ENCODE measurements around the gene C11orf58. TPM values are rescaled to one million over a fixed set of nuclear protein-coding genes. Genes with fewer than 3 reads are reported as not detected.

The C11orf58 gene
- total RNA-seq, 1 donor from 2014 or later: 148 TPM

DNA sequence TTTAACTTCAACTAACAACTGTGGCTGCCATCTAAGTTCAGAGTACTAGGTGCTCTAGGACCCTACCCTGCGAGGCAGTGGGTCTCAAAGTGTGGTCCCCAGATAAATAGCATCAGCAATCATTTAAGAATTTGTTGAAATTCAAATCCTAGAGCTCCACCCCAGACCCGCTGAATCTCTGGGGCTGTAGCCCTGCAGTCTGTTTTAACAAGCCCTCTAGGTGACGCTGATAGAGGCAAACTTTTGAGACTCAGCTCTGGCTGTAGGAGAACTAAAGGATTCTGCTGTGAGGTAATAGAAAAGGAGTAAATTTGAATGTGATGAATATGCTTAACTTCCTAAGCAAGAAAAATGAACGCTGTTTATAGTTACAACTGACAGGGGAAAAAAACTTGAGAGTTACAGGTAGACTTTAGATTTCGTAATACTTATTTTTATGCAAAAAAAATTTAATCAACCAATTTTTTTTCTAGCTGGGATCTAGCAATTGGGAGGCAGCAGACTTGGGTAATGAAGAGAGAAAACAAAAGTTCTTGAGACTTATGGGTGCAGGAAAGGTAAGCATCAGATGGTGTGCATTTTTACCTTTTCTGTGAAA, 5.8 kb downstream of the C11orf58 start:
- Mint-ChIP-seq H3K27me3 (no peaks in the 10 kb centered on the region), H3K36me3 (peaks cover 47% of the 10 kb centered on the region), H3K4me1 (ENCODE audit: unreplicated experiment) (peaks cover 20% of the 10 kb centered on the region), H3K9me3 (no peaks in the 10 kb centered on the region), H3K27ac (no peak overlapping the region), H3K4me3 (no peak overlapping the region)
- TF ChIP-seq, protein P1, sequence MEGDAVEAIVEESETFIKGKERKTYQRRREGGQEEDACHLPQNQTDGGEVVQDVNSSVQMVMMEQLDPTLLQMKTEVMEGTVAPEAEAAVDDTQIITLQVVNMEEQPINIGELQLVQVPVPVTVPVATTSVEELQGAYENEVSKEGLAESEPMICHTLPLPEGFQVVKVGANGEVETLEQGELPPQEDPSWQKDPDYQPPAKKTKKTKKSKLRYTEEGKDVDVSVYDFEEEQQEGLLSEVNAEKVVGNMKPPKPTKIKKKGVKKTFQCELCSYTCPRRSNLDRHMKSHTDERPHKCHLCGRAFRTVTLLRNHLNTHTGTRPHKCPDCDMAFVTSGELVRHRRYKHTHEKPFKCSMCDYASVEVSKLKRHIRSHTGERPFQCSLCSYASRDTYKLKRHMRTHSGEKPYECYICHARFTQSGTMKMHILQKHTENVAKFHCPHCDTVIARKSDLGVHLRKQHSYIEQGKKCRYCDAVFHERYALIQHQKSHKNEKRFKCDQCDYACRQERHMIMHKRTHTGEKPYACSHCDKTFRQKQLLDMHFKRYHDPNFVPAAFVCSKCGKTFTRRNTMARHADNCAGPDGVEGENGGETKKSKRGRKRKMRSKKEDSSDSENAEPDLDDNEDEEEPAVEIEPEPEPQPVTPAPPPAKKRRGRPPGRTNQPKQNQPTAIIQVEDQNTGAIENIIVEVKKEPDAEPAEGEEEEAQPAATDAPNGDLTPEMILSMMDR (conservative IDR thresholded peaks at IDR 0.05): no peak
- no peak for DNase-seq (ENCODE audit: extremely low spot score, unreplicated experiment)

DNA sequence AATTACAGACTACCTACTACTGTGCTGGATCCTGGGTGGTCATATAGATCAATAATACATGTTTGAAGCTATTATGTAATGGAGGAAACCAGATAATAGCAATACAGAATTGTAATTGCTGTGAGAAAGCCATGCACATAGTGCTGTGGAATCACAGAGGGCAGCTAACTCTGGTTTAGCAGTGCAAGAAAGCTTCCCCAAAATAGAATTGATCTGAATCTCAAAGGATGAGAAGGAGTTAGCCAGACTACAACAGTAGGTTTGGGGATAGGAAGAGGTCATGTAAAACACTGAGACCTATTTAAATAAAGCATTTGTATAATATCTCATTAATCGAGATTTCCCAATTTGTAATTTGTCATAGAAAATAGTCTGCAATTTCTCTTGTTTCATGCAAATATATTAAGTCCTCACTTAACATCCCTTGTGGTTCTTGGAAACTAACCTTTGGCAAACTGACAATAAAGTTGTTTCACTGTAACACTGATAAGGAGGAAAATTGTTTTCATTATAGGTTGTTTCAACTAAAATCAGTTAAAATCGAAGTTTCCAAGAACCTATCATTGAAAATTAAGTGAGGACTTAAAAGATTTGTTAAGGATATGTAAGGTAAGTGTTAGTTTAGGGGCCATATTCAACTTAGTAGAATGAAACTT, 7.6 kb downstream of the C11orf58 start:
- H3K4me1 Mint-ChIP-seq (ENCODE audit: unreplicated experiment): peaks cover 19% of the 10 kb centered on the region
- peaks cover 59% of the 10 kb centered on the region for H3K36me3 Mint-ChIP-seq
- TF ChIP-seq, protein P1 (conservative IDR thresholded peaks at IDR 0.05): no peak
- no peaks in the 10 kb centered on the region for H3K27me3 Mint-ChIP-seq
- DNase-seq (ENCODE audit: extremely low spot score, unreplicated experiment): no peak
- H3K9me3 Mint-ChIP-seq: no peaks in the 10 kb centered on the region
- H3K4me3 Mint-ChIP-seq: no peak overlapping the region
- H3K27ac Mint-ChIP-seq: no peak overlapping the region

DNA sequence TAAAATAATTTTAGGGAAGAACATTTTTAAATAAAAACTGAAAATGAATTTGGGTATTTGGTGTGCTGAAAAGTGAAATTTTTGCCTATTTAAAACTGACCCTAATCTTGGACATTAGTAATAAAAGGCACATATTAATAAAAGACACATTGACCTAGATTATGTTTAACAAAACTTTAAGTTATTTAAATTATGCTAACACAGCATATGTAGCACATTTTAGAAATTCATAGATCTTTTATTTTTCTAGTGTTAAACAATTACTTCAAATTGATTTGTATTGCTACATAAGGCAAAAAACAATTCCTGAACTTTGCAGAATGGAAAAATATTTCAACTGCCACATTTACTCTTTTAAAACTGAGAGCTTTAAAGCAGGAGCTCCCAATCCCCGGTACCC, 10.6 kb downstream of the C11orf58 start:
- H3K4me3 Mint-ChIP-seq: no peak overlapping the region
- no peaks in the 10 kb centered on the region for H3K9me3 Mint-ChIP-seq
- no peak overlapping the region for H3K27ac Mint-ChIP-seq
- H3K36me3 Mint-ChIP-seq: peaks cover 55% of the 10 kb centered on the region
- H3K4me1 Mint-ChIP-seq (ENCODE audit: unreplicated experiment): peaks cover 5% of the 10 kb centered on the region
- no peak for DNase-seq (ENCODE audit: extremely low spot score, unreplicated experiment)
- no peaks in the 10 kb centered on the region for H3K27me3 Mint-ChIP-seq
- TF ChIP-seq, protein P1 (conservative IDR thresholded peaks at IDR 0.05): no peak

DNA sequence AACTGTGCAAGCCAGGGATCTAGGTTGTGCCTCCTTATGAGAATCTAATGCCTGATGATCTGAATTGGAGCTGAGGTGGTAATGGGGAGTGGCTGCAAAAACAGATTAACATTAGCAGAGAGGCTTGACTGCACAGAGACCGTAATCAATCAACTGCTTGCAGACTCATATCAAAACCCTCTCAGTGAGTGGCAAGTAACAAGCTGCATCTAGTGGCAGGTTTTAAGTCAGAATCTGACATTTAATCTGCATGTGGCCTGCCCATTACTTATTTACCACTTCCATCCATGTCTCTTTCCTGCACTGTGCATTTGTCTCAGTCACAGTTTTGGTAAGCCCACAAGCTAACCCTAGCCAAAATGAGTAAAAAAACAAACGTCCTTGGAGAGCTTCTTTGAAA, 11.2 kb downstream of the C11orf58 start:
- DNase-seq (ENCODE audit: extremely low spot score, unreplicated experiment): no peak
- peaks cover 52% of the 10 kb centered on the region for H3K36me3 Mint-ChIP-seq
- TF ChIP-seq, protein P1 (conservative IDR thresholded peaks at IDR 0.05): no peak
- H3K9me3 Mint-ChIP-seq: no peaks in the 10 kb centered on the region
- no peak overlapping the region for H3K27ac Mint-ChIP-seq
- H3K4me3 Mint-ChIP-seq: no peak overlapping the region
- H3K4me1 Mint-ChIP-seq (ENCODE audit: unreplicated experiment): no peaks in the 10 kb centered on the region
- H3K27me3 Mint-ChIP-seq: no peaks in the 10 kb centered on the region

DNA sequence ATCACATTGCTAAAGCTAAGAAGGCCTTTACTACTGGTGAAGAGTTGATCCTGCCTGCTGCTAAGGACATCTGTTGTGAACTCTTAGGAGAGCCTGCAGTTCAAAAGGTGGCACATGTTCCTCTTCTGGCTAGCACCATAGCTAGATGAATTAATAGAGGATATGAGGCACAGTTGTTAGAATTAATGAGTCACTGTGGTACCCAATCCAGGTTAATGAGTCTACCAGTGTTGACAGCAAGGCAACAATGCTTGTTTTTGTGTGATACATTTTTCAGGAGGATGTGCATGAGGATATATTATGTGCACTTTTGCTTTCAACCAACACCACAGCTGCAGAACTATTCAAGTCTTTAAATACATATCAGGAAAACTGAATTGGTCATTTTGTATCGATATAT, 12.0 kb downstream of the C11orf58 start:
- TF ChIP-seq, protein P1 (conservative IDR thresholded peaks at IDR 0.05): no peak
- no peak overlapping the region for H3K4me3 Mint-ChIP-seq
- no peak overlapping the region for H3K27ac Mint-ChIP-seq
- H3K4me1 Mint-ChIP-seq (ENCODE audit: unreplicated experiment): no peaks in the 10 kb centered on the region
- peaks cover 46% of the 10 kb centered on the region for H3K36me3 Mint-ChIP-seq
- H3K9me3 Mint-ChIP-seq: no peaks in the 10 kb centered on the region
- H3K27me3 Mint-ChIP-seq: no peaks in the 10 kb centered on the region
- no peak for DNase-seq (ENCODE audit: extremely low spot score, unreplicated experiment)

Data from type B pancreatic cell (in vitro differentiated cells).